Mesenchymal stem cell (in vitro differentiated cells and primary cell): ENCODE measurements around the gene RAB4B.
"Not testable (repeated sequence)": the region's sequence is repeated elsewhere in the genome, so short reads cannot be mapped to it uniquely, and the experiment has no call there.

Experiments used
- DNase-seq: peaks from one replicate; pipeline ENCODE4 v3.0.0-alpha.2; 2013
- H2AFZ ChIP-seq: one replicate; pipeline ENCODE4 v1.6.1; 2013; ENCODE audit warnings: low read depth, mild to moderate bottlenecking, control low read depth, inconsistent platforms, low read length, moderate library complexity
- H2AK5ac ChIP-seq: 2 replicates; pipeline ENCODE4 v1.6.1; 2013; ENCODE audit warnings: low read length, moderate library complexity, mild to moderate bottlenecking, inconsistent platforms; ENCODE audit not compliant: severe bottlenecking
- H2BK120ac ChIP-seq: one replicate; pipeline ENCODE4 v1.6.1; 2013; ENCODE audit warnings: low read depth, mild to moderate bottlenecking, inconsistent platforms, low read length, moderate library complexity
- H2BK12ac ChIP-seq, 2 experiments: one replicate each; pipeline ENCODE4 v1.6.1; 2013; ENCODE audit warnings: inconsistent platforms in 2 of 2, low read length in 2 of 2, mild to moderate bottlenecking in 2 of 2, moderate library complexity in 2 of 2, control low read depth in 1 of 2
- H2BK15ac ChIP-seq: one replicate; pipeline ENCODE4 v1.6.1; 2013; ENCODE audit warnings: mild to moderate bottlenecking, low read depth, inconsistent platforms; ENCODE audit not compliant: poor library complexity, severe bottlenecking
- H2BK5ac ChIP-seq: 2 replicates; pipeline ENCODE4 v1.6.1; 2013; ENCODE audit warnings: low read depth, mild to moderate bottlenecking, low read length, control low read depth, inconsistent platforms; ENCODE audit not compliant: poor library complexity, severe bottlenecking
- H3K14ac ChIP-seq, 2 experiments: one replicate each; pipeline ENCODE4 v1.6.1; 2013; ENCODE audit warnings: inconsistent platforms in 2 of 2, low read length in 2 of 2, control low read depth in 1 of 2, mild to moderate bottlenecking in 1 of 2, moderate library complexity in 1 of 2
- H3K18ac ChIP-seq, 2 experiments: one replicate each; pipeline ENCODE4 v1.6.1; 2013; ENCODE audit warnings: inconsistent platforms in 2 of 2, low read length in 2 of 2, control low read depth in 1 of 2, low read depth in 1 of 2, mild to moderate bottlenecking in 1 of 2
- H3K23ac ChIP-seq, 2 experiments: one replicate each; pipeline ENCODE4 v1.6.1; 2013; ENCODE audit warnings: inconsistent platforms in 2 of 2, low read length in 2 of 2, mild to moderate bottlenecking in 2 of 2, moderate library complexity in 2 of 2, control low read depth in 1 of 2
- H3K27ac ChIP-seq: 2 replicates; pipeline ENCODE4 v1.5.1; 2013; ENCODE audit warnings: mild to moderate bottlenecking, moderate library complexity, low read length, control low read depth, inconsistent platforms; ENCODE audit not compliant: poor library complexity, severe bottlenecking
- H3K27me3 ChIP-seq, 2 experiments: 2 replicates each; pipeline versions ENCODE4 v1.6.1 to v1.7.0; 2013; ENCODE audit warnings: low read length in 2 of 2, mild to moderate bottlenecking in 2 of 2, moderate library complexity in 2 of 2, control low read depth in 1 of 2, inconsistent platforms in 1 of 2; ENCODE audit not compliant: control insufficient read depth in 1 of 2, insufficient read depth in 1 of 2
- H3K36me3 ChIP-seq, 2 experiments: 2 replicates each; pipeline versions ENCODE4 v1.6.1 to v1.7.0; 2013; ENCODE audit warnings: low read length in 2 of 2, control low read depth in 1 of 2, inconsistent platforms in 1 of 2, low read depth in 1 of 2, mild to moderate bottlenecking in 1 of 2; ENCODE audit not compliant: insufficient read depth in 2 of 2, control insufficient read depth in 1 of 2
- H3K4ac ChIP-seq, 2 experiments: one replicate each; pipeline ENCODE4 v1.6.1; 2013; ENCODE audit warnings: inconsistent platforms in 2 of 2, low read length in 2 of 2, mild to moderate bottlenecking in 2 of 2, moderate library complexity in 2 of 2, control low read depth in 1 of 2, low read depth in 1 of 2
- H3K4me1 ChIP-seq: 2 replicates; pipeline ENCODE4 v1.6.1; 2013; ENCODE audit warnings: low read depth, low read length, control low read depth; ENCODE audit not compliant: control insufficient read depth, insufficient read depth
- H3K4me2 ChIP-seq: 2 replicates; pipeline ENCODE4 v1.6.1; 2013; ENCODE audit warnings: low read length, mild to moderate bottlenecking, inconsistent platforms; ENCODE audit not compliant: poor library complexity, severe bottlenecking
- H3K4me3 ChIP-seq, 2 experiments: 2 replicates each; pipeline versions ENCODE4 v1.5.1 to v1.7.0; 2013; ENCODE audit warnings: low read length in 2 of 2, mild to moderate bottlenecking in 2 of 2, control low read depth in 1 of 2, low read depth in 1 of 2; ENCODE audit not compliant: insufficient read depth in 1 of 2
- H3K79me1 ChIP-seq: replicated peaks from 2 replicates; pipeline ENCODE4 v1.6.1; 2013; ENCODE audit warnings: mild to moderate bottlenecking, control low read depth, low read length, inconsistent platforms; ENCODE audit not compliant: poor library complexity, severe bottlenecking
- H3K9ac ChIP-seq: 2 replicates; pipeline ENCODE4 v1.7.0; 2013; ENCODE audit warnings: mild to moderate bottlenecking, low read length, moderate library complexity
- H3K9me3 ChIP-seq: 2 replicates; pipeline ENCODE4 v1.7.0; 2013; ENCODE audit warnings: mild to moderate bottlenecking, low read length; ENCODE audit not compliant: control insufficient read depth
- H4K8ac ChIP-seq: one replicate; pipeline ENCODE4 v1.6.1; 2013; ENCODE audit warnings: inconsistent platforms, mild to moderate bottlenecking, low read length, moderate library complexity
- H4K91ac ChIP-seq: one replicate; pipeline ENCODE4 v1.6.1; 2013; ENCODE audit warnings: mild to moderate bottlenecking, low read length, inconsistent platforms
- WGBS: methylation state at CpG from one replicate; pipeline ENCODE4 v1.1.7; 2013; ENCODE audit warnings: mixed read lengths; 5-methylcytosine and 5-hydroxymethylcytosine counted together

Gene RAB4B

DNA sequence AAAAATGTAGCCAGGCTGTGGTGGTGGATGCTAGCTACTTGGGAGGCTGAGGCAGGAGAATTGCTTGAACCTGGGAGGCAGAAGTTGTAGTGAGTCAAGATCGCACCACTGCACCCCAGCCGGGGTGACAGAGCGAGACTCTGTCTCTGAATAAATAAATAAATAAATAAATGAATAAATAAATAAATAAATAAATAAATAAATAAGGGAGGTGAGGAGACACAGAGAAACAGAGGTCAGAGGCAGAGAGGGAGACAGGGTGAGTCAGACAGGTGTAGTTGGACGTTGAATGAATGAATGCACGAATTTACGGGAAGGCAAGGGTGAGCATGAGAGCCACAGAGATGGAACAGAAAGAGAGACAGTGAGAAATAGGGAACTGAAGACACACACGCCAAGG, 3.1 kb downstream of the RAB4B start:
- no peak overlapping the region for H2BK12ac ChIP-seq
- no peak overlapping the region for H3K4me2 ChIP-seq
- no peak overlapping the region for H2AFZ ChIP-seq
- no peak overlapping the region for H4K8ac ChIP-seq
- H3K79me1 ChIP-seq = peaks cover 15% of the 10 kb centered on the region
- no peak overlapping the region for H4K91ac ChIP-seq
- H3K4me3 ChIP-seq = no peak overlapping the region
- no peak overlapping the region for H2AK5ac ChIP-seq
- WGBS = 99% methylated on average over 5 of the region's 7 CpGs
- no peak overlapping the region for H2BK5ac ChIP-seq
- no peak for DNase-seq
- no peak overlapping the region for H3K14ac ChIP-seq
- H3K9me3 ChIP-seq = no peaks in the 10 kb centered on the region
- no peak overlapping the region for H2BK120ac ChIP-seq
- H3K23ac ChIP-seq = no peak overlapping the region
- H3K4me1 ChIP-seq = peaks cover 5% of the 10 kb centered on the region
- no peak overlapping the region for H3K27ac ChIP-seq
- H3K36me3 ChIP-seq = peaks cover 12 to 15% of the 10 kb centered on the region in 2 experiments
- H3K18ac ChIP-seq = no peak overlapping the region
- H3K27me3 ChIP-seq = no peaks in the 10 kb centered on the region
- H2BK15ac ChIP-seq = no peak overlapping the region
- no peak overlapping the region for H3K9ac ChIP-seq
- H3K4ac ChIP-seq = no peak overlapping the region

- Histone ChIP-seq H4K91ac (no peak overlapping the region), H3K14ac (no peak overlapping the region), H2AFZ (no peak overlapping the region), H3K18ac (no peak overlapping the region), H3K27me3 (no peaks in the 10 kb centered on the region), H3K4me3 (no peak overlapping the region), H2BK15ac (no peak overlapping the region), H3K4ac (no peak overlapping the region), H4K8ac (no peak overlapping the region), H3K9me3 (no peaks in the 10 kb centered on the region), H3K36me3 (peaks cover 15 to 27% of the 10 kb centered on the region in 2 experiments), H3K4me1 (peaks cover 1% of the 10 kb centered on the region), H3K23ac (no peak overlapping the region), H3K27ac (no peak overlapping the region), H3K79me1 (peaks cover 15% of the 10 kb centered on the region), H2BK120ac (no peak overlapping the region), H2BK5ac (no peak overlapping the region), H3K4me2 (no peak overlapping the region), H3K9ac (no peak overlapping the region), H2BK12ac (no peak overlapping the region), H2AK5ac (no peak overlapping the region)
- DNase-seq = no peak
- WGBS = 95% methylated on average over 7 of the region's 14 CpGs
Observed at GRCh38 chr19:40783711-40784110, 5.7 kb downstream of the RAB4B start.

GRCh38 chr19:40784146-40784545, 6.1 kb downstream of the RAB4B start:
- not testable (repeated sequence) for H2BK120ac ChIP-seq, H2BK15ac ChIP-seq, H4K91ac ChIP-seq, H3K27ac ChIP-seq, H3K4me2 ChIP-seq, H2BK12ac ChIP-seq, H3K4me1 ChIP-seq, H2AFZ ChIP-seq, H2AK5ac ChIP-seq, H3K27me3 ChIP-seq, DNase-seq, H2BK5ac ChIP-seq, H3K9ac ChIP-seq, H3K23ac ChIP-seq, H3K4me3 ChIP-seq, H3K18ac ChIP-seq, H3K14ac ChIP-seq, H4K8ac ChIP-seq, H3K9me3 ChIP-seq, H3K4ac ChIP-seq
- 92% methylated on average over 2 of the region's 2 CpGs for WGBS
- Histone ChIP-seq H3K36me3 (peaks cover 15 to 27% of the 10 kb centered on the region in 2 experiments), H3K79me1 (peaks cover 15% of the 10 kb centered on the region)

DNA sequence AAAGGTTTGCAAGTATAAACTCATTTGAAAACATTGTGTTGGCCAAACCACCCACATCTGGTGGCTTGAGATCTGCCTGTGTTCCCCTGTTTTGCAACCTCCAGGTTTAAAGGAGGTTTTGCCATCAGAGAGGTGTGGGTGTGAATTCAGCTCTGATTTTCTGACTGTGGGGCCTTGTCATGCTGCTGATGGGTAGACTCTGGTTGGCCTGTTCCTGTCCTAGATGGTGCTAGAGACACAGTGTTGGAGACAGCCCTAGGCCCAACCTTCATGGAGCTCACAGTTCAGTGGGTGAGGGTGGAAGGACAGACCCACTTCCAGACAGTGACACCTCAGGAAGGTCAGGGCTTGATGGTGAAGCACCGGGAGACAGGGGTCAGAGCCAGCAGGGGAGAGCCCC, 7.5 kb downstream of the RAB4B start:
- no peak overlapping the region for H3K23ac ChIP-seq
- no peak overlapping the region for H2BK120ac ChIP-seq
- no peak overlapping the region for H3K4me3 ChIP-seq
- no peak overlapping the region for H2BK12ac ChIP-seq
- H3K4ac ChIP-seq = no peak overlapping the region
- no peaks in the 10 kb centered on the region for H3K27me3 ChIP-seq
- DNase-seq = no peak
- H2AFZ ChIP-seq = no peak overlapping the region
- H3K79me1 ChIP-seq = peaks cover 8% of the 10 kb centered on the region
- no peak overlapping the region for H3K18ac ChIP-seq
- no peak overlapping the region for H4K91ac ChIP-seq
- no peaks in the 10 kb centered on the region for H3K4me1 ChIP-seq
- no peak overlapping the region for H3K27ac ChIP-seq
- H3K36me3 ChIP-seq = peaks cover 18 to 33% of the 10 kb centered on the region in 2 experiments
- no peak overlapping the region for H2BK15ac ChIP-seq
- no peak overlapping the region for H2AK5ac ChIP-seq
- H3K14ac ChIP-seq = no peak overlapping the region
- H3K9ac ChIP-seq = no peak overlapping the region
- H3K9me3 ChIP-seq = no peaks in the 10 kb centered on the region
- no peak overlapping the region for H2BK5ac ChIP-seq
- WGBS = 86% methylated on average over 1 of the region's 1 CpG
- no peak overlapping the region for H3K4me2 ChIP-seq
- no peak overlapping the region for H4K8ac ChIP-seq
